Stimulated activated naive CD4-positive, alpha-beta T cell treated with Interleukin-2 at 50 U/mL for 16 hours (primary cell): ENCODE measurements around the gene SPDEF.

ENCODE experiments used
- DNase-seq: peaks from one replicate; lab custom pipeline; 2025; lab: John Stamatoyannopoulos, UW

Gene SPDEF

GRCh38 chr6:34583861-34584604 is 27.9 kb upstream of the SPDEF start:
- no peak for DNase-seq

DNA sequence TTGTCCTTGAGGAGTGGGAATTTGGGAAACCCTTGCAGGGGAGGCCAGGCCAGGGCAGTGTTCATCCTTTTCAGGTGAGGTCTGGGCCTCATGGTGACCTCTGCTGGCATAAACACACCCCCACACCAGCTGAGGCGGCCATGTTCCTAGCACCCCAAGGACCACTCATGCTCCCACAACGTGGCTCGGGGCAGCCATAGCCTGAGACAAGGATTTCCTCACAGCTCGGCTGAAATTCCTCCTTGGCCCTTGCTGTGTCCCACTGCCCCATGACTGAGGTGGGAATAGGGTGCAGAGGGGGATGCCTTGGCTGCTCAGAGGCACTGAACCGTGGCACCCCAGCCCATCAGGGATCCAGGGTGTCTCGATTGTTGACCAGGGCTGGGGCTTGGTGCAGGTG is 27.3 kb upstream of the SPDEF start:
- DNase-seq, result no peak

- no peak for DNase-seq
Observed at GRCh38 chr6:34581561-34581920, 25.4 kb upstream of the SPDEF start.

DNA sequence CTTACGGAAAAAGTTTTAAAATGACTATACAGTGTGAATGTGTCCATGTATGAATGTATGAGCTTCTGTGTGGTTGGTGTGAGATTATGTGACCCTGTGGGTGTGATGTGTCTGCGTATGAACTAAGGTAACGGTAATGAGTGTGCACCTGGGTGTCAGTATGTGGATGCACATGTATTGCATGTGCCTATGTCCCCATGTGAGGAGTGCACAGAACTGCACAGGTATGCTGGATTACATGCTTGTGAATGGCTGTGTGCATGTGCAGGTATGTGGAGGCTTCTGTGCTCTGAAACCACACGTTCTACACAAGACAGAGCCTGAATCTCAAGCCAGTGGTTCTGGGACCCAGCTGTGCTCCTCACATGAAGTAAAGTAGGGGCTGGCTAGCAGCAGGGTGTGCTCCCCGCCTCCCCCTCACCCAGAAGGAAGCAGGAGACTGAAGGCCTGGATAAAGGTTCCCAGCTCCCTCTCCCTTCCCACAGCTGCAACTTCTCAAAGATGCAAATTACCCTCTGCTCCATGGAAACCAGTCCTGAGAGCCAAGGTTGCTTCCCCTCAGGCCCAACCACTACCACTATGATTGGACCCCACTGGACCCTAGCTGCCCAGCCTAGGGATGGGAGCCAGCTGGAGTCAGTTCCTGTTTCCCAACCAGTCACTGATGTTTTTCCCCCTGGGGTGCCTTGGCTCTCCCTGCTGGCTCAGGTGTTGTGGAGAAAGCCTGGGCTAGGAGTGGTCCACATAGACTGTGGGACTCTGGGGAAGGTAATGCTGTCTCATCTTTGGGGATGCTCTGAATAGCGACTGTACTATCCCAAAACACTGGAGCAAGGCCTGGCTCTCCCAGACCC is 24.8 kb upstream of the SPDEF start:
- no peak for DNase-seq

GRCh38 chr6:34578445-34579262 is 22.5 kb upstream of the SPDEF start:
- no peak for DNase-seq

- no peak for DNase-seq
Observed at GRCh38 chr6:34576286-34576955, 20.3 kb upstream of the SPDEF start.

- DNase-seq, result no peak
Observed at GRCh38 chr6:34575326-34575725, 19.2 kb upstream of the SPDEF start.

GRCh38 chr6:34574647-34575293 is 18.6 kb upstream of the SPDEF start:
- no peak for DNase-seq

DNA sequence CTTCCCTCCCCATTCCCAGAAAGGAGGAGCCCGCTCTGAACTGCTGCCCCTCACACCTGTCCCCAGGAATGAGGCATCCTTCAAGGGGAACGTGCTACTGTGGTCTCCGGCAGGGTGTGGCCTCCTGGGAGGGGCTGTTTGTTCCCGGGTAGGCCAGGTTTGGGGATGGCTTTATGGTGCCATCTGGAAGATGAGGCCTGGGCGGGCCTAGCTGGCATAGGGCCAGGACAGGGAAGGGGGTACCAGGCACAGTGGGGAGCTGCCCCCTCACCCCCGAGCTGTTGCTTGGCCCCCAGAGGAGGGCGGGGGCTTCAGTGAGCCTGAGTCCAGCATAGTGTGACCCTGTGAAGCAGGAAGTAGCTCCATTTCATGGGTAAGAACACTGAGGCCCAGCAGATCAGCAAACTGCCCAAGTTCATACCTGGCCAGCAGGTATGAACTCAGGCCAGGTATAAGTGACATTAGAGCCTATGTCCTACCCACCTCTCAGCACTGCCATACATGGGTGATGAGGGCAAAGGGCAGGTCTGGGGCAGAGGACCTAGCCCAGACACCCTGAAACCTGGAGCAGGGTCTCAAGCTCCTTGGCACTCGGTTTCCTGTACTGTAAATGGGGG is 17.5 kb upstream of the SPDEF start:
- DNase-seq, result no peak

DNA sequence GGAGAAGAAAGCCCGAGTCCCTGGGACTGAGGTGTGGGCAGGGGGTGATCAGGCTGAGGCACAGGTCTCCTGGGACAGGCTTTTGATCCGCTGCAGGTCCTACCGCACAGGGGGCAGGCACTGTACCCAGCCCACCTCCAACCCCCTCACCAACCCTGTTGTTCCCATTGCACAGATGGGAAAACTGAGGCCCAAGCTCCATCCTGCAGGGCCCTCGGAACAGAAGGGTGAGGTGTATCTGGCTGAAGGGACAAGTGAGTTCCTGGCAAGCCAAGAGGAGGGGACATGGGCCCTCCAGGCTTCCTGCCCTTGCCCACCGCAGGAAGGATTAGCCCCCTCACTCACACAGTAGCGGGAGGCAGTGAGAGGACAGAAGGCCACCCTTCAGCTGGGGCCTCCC is 16.5 kb upstream of the SPDEF start:
- DNase-seq, result no peak

- no peak for DNase-seq
Observed at GRCh38 chr6:34572021-34572420, 15.9 kb upstream of the SPDEF start.

- no peak for DNase-seq
Observed at GRCh38 chr6:34571388-34571787, 15.3 kb upstream of the SPDEF start.

- DNase-seq, result no peak
Observed at GRCh38 chr6:34570066-34570833, 14.1 kb upstream of the SPDEF start.

DNA sequence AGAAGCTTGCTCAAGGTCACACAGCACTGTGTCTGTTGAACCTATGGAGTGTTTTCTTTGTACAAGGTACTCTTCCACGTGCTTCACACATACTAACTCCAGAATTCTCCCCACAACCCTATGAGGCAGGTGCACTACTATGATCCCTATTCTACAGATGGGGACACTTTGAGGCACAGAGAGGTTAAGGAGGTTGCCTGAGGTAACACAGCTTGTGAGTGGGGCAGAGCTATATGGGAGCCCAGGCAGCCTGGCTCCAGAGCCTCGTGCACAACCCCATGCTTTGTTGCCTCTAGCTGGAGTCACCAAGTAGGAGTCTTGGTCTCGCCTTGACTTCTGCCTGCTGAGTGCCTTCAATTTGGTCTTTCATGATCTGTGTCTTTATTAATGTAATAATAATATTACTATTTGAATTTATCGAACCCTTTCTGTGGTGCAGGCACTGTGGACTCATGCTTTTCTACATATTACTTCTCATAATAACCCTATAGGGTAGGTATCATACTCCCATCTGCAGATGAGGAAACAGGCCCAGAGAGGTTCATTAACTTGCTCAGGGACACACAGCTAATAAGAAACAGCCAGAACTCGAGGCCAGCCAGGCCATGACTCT is 13.3 kb upstream of the SPDEF start:
- DNase-seq, result no peak

GRCh38 chr6:34568341-34569201 is 12.4 kb upstream of the SPDEF start:
- no peak for DNase-seq

GRCh38 chr6:34566830-34567546 is 10.9 kb upstream of the SPDEF start:
- no peak for DNase-seq

DNA sequence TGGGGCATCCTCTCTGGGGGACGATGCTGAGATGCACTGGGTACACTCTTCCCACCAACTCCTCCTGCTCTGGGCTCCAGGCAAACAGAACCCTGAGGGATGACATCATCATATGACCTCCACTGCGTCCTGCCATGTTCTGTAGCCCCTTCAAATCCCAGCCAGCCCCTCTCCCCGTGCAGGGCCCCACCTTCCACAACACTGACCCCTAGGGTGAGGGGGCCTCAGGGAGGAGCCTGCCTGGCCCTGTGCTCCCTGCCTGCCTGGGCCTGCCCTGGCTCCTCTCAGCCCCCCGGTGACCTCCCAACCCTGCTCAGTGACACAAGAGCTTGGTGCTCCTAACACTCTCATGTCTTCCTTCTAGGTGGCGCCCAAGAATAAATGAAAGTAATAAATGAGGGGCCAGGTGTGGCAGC is 9.6 kb upstream of the SPDEF start:
- DNase-seq, result no peak

DNA sequence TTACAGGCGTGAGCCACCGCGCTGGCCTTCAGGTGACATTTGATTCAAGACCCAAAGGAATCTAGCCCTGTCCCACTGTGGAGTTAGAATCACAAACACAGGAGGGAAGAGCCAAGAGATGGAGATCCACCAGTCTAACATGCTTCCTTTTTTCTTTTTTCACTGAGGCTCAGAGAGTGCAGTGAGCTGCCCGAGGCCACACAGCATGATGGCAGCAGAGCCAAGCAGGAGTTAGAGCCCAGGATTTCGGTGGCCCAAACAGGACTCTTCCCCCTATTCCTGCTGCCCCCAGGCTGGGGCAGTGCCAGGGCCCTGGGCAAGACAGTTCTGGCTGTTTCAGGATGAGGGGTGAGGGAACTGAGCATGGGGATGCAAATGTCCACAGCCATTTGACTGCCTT is 8.1 kb upstream of the SPDEF start:
- no peak for DNase-seq
